KBM-7 (cell line): Measurements from ENCODE around the gene DNAAF6.

ENCODE experiments used
- DNase-seq: peaks from one replicate; pipeline ENCODE4 v3.0.0-alpha.2; 2015
- in situ Hi-C: fragments of 300-500 bp; cut with MboI; formaldehyde crosslinking; loops from 2 replicates; pipeline ENCODE4 v1.14.3; 2020; ENCODE audit warnings: low sequenced_read_pairs, low pct_unique_long_range_greater_than_20kb, mixed read lengths

DNAAF6 gene

GRCh38 chrX:107288676-107289075 is 82.3 kb downstream of the DNAAF6 start:
- in situ Hi-C loops, result no loop called here
- no peak for DNase-seq

- DNase-seq, result no peak
- in situ Hi-C loops, result no loop called here
These were observed 83.6 kb downstream of the DNAAF6 start for GRCh38 chrX:107290019-107290418.

- in situ Hi-C loops, result no loop called here
- no peak for DNase-seq
These were observed 86.6 kb downstream of the DNAAF6 start for GRCh38 chrX:107293056-107293455.
